Uterus (tissue), 4 donors: ENCODE measurements around the gene BTN2A1. TPM values are rescaled to one million over a fixed set of nuclear protein-coding genes. Genes with fewer than 3 reads are reported as not detected.

Source experiments
- DNase-seq, 2 donors: peaks; one replicate each; pipeline ENCODE4 v3.0.0-alpha.2; 2019 to 2020
- H3K27ac ChIP-seq, 2 donors: fragments of 200-600 bp; sonication (generic); 1 replicate in 1 of 2; 2 replicates in 1 of 2; pipeline ENCODE4 v1.5.1; 2016 to 2018
- H3K27me3 ChIP-seq, 2 donors: fragments of 200-600 bp; sonication (generic); one replicate each; pipeline ENCODE4 v1.5.1; 2018 to 2019; ENCODE audit warnings: control low read depth in 1 of 2
- H3K36me3 ChIP-seq, 2 donors: fragments of 200-600 bp; sonication (generic); one replicate each; pipeline ENCODE4 v1.5.1; 2019; ENCODE audit warnings: control low read depth in 1 of 2
- H3K4me1 ChIP-seq, 2 donors: fragments of 200-600 bp; sonication (generic); one replicate each; pipeline ENCODE4 v1.5.1; 2018 to 2019; ENCODE audit warnings: control low read depth in 1 of 2
- H3K4me3 ChIP-seq, 2 donors: fragments of 200-600 bp; sonication (generic); 1 replicate in 1 of 2; 2 replicates in 1 of 2; pipeline ENCODE4 v1.5.1; 2018 to 2019; ENCODE audit warnings: mild to moderate bottlenecking in 1 of 2
- H3K9me3 ChIP-seq, 2 donors: fragments of 200-600 bp; sonication (generic); one replicate each; pipeline ENCODE4 v1.5.1; 2019; ENCODE audit warnings: control low read depth in 1 of 2
- POLR2A ChIP-seq, 2 donors: fragments of 450-650 bp; IDR thresholded peaks; one replicate each; pipeline ENCODE4 v1.6.1; 2016; ENCODE audit warnings: antibody characterized with exemption in 2 of 2, mild to moderate bottlenecking in 1 of 2, moderate library complexity in 1 of 2
- intact Hi-C: fragments of 100-400 bp; cut with DNase I; formaldehyde crosslinking; loops from one replicate; pipeline ENCODE4 v1.15.1; 2023; ENCODE audit warnings: low total_unique reads
- total RNA-seq, 4 donors: library from RNA; depleted of rRNA in 3 of 4; stranded (reverse); fragments of >200 nt in 3 of 4; gene quantifications; one replicate each; pipeline versions ENCODE4 v1.1.0 to v1.2.4, GENCODE V29; 2014 to 2023
- TF ChIP-seq, protein P1 (sequence below), 4 experiments: fragments of 200-600 bp in 2 of 4; fragments of 450-650 bp in 2 of 4; sonication (generic) in 2 of 4; IDR thresholded peaks; one replicate each; pipeline ENCODE4 v1.5.1; 2016 to 2019; ENCODE audit warnings: antibody characterized with exemption in 4 of 4, mild to moderate bottlenecking in 2 of 4, moderate library complexity in 1 of 4
- donor health status: DM: yes; HTN: yes; CAD: no.

BTN2A1 gene
- total RNA-seq, 4 donors from 2014 or later: 12.6 to 54.8 (median 26.1) TPM

DNA sequence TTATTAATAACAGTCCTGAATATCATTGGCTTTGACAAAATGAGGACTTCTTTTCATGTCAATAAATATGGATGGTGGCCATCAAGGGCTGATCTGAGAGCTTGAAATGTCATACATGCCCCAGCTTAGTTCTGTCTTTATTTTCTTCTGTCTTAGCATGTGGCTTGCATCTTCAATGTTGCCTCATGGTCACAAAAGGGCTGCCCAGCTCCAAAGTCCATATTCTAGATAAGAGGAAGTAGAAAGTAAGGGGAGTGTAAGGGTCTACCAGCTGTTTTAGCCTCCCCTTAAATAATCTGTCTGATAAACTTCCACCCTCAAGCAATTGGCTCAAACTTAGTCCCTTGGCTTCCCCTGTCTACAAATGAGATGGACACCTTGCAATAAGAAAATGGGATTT lies 14.2 kb downstream of the BTN2A1 start:
- Histone ChIP-seq H3K4me3 (no peak overlapping the region), H3K4me1 (no peaks in the 10 kb centered on the region), H3K27ac (no peak overlapping the region), H3K27me3 (no peaks in the 10 kb centered on the region), H3K9me3 (no peaks in the 10 kb centered on the region), H3K36me3 (no peaks in the 10 kb centered on the region)
- TF ChIP-seq POLR2A (IDR thresholded peaks at IDR 0.05): no peak
- TF ChIP-seq, protein P1, sequence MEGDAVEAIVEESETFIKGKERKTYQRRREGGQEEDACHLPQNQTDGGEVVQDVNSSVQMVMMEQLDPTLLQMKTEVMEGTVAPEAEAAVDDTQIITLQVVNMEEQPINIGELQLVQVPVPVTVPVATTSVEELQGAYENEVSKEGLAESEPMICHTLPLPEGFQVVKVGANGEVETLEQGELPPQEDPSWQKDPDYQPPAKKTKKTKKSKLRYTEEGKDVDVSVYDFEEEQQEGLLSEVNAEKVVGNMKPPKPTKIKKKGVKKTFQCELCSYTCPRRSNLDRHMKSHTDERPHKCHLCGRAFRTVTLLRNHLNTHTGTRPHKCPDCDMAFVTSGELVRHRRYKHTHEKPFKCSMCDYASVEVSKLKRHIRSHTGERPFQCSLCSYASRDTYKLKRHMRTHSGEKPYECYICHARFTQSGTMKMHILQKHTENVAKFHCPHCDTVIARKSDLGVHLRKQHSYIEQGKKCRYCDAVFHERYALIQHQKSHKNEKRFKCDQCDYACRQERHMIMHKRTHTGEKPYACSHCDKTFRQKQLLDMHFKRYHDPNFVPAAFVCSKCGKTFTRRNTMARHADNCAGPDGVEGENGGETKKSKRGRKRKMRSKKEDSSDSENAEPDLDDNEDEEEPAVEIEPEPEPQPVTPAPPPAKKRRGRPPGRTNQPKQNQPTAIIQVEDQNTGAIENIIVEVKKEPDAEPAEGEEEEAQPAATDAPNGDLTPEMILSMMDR (IDR thresholded peaks at IDR 0.05): no peak
- no peak for DNase-seq
- intact Hi-C loops: no loop called here

DNA sequence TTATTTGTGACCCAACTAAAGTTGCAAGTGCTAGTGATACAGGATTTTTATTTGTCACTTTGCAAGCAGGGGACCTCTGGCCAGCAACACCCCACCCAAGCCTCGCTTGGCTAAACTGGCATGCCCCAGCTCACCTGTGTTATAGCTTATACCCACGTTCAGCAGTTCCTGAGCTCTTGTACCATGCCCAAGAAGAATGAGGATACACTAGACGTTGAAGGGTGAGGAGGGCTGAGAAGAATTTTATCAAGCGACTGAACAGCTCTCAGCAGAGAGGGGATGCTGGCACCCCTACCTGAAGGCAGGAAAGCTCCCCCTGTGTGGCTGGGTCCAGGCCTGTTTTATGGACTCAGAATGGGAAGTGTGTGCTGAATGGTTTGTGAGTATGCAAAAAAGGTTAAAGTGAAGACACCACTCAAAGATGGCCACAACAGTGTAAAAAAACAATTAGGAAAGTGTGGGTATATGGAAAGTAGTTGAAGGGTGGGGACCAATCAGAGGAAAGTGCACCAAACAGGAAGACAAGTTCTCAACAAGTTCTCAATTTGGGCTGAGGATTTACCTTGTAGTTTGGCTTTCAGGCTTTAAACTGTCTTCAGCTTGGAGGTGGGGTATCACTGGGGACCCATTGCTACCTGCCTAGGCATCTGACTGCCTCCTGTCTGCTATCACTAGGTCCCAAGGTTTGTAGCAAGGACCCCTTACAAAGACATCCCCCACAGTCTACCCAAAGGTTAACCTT lies 15.0 kb downstream of the BTN2A1 start:
- Histone ChIP-seq H3K4me3 (no peak overlapping the region), H3K27me3 (no peaks in the 10 kb centered on the region), H3K27ac (peak overlapping the region; percentile 86 to 98), H3K4me1 (no peaks in the 10 kb centered on the region), H3K36me3 (no peaks in the 10 kb centered on the region), H3K9me3 (no peaks in the 10 kb centered on the region)
- no peak for TF ChIP-seq POLR2A (IDR thresholded peaks at IDR 0.05)
- TF ChIP-seq, protein P1 (IDR thresholded peaks at IDR 0.05): no peak
- intact Hi-C loops: no loop called here
- no peak for DNase-seq

DNA sequence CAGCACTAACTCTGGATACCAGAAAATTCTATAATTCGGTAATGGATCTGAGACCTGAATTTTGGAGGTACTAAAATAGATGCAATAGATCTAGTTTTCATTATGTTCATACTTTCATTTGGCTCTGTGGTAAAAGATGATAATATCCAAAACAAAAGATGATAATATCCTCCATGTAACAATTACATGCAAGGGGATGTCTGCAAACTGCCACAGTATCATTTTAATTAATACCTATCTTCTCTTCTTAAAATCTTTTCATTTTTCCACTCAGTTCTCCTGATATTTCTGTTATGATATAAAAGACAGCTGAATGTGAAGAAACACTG lies 15.6 kb downstream of the BTN2A1 start:
- TF ChIP-seq, protein P1 (IDR thresholded peaks at IDR 0.05): no peak
- TF ChIP-seq POLR2A (IDR thresholded peaks at IDR 0.05): no peak
- Histone ChIP-seq H3K4me3 (peak overlapping the region; percentile 45 to 47), H3K27ac (peak overlapping the region; percentile 86 to 98), H3K4me1 (no peaks in the 10 kb centered on the region), H3K36me3 (no peaks in the 10 kb centered on the region), H3K27me3 (no peaks in the 10 kb centered on the region), H3K9me3 (no peaks in the 10 kb centered on the region)
- intact Hi-C loops: no loop called here
- no peak for DNase-seq

DNA sequence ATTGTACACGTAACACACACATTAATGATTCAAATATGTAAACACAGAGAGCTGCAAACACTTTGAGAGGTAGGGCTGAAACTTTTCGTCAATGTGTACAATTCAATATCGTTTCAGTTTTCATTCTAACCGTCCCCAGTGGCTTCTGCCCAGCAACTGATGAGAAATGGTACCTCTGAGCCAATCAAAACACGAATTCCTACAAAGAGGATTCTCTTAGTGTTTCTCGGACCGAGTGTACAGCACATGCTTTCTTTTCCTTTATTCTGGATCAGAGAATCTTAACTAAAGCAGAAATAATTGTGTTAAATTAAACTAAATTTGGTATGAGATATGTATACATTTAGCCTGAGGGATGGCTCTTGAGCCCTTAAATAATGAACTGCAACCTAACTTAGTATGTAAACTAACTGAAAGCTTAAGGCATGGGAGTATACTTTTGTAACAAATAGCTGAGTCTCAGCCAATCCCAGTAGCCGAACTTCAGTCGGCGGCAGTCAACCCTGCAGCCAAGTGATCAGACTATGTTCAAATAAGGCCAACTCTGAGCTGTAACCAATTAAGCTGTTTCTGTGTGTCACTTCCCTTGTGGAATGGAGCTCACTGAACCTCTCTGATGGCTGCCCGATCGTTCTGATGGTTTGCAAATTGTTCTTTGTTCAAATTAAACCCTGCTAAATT lies 16.1 kb downstream of the BTN2A1 start:
- peak; percentile 74 to 86 for DNase-seq
- intact Hi-C loops: no loop called here
- no peaks in the 10 kb centered on the region for H3K36me3 ChIP-seq
- H3K27ac ChIP-seq: peak overlapping the region; percentile 86 to 98
- peak overlapping the region; percentile 45 to 47 for H3K4me3 ChIP-seq
- H3K9me3 ChIP-seq: no peaks in the 10 kb centered on the region
- TF ChIP-seq, protein P1 (IDR thresholded peaks at IDR 0.05): no peak
- TF ChIP-seq POLR2A (IDR thresholded peaks at IDR 0.05): peak; percentile 68 to 92
- no peaks in the 10 kb centered on the region for H3K27me3 ChIP-seq
- H3K4me1 ChIP-seq: no peaks in the 10 kb centered on the region

DNA sequence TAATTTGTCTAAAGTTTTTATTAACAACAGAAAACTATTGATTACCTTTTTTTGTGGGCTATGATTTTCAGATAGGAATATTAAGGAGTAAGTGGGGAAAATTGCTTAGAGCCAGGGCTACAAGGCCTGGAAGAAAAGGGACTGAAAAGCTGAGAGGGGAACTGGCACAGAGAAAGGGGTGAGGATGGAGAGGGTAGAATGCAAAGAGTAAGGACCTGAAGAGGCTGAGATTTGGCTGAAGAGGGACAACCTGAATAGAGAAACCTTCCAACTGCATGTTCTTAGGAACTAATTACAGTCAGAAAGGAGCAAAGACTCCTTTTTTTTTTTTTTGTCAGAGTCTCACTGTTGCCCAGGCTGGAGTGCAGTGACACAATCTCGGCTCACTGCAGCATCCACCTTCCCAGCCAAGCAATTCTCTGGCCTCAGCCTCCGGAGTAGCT lies 16.7 kb downstream of the BTN2A1 start:
- Histone ChIP-seq H3K4me3 (peak overlapping the region; percentile 45 to 47), H3K4me1 (no peaks in the 10 kb centered on the region), H3K27ac (peak overlapping the region; percentile 86 to 98), H3K36me3 (no peaks in the 10 kb centered on the region), H3K9me3 (no peaks in the 10 kb centered on the region), H3K27me3 (no peaks in the 10 kb centered on the region)
- TF ChIP-seq, protein P1 (IDR thresholded peaks at IDR 0.05): no peak
- no peak for TF ChIP-seq POLR2A (IDR thresholded peaks at IDR 0.05)
- DNase-seq: no peak
- intact Hi-C loops: no loop called here
